ENCODE measurements around the gene FIGNL2.
"Not testable (repeated sequence)": the region's sequence is repeated elsewhere in the genome, so short reads cannot be mapped to it uniquely, and the experiment has no call there.

Gene FIGNL2

DNA sequence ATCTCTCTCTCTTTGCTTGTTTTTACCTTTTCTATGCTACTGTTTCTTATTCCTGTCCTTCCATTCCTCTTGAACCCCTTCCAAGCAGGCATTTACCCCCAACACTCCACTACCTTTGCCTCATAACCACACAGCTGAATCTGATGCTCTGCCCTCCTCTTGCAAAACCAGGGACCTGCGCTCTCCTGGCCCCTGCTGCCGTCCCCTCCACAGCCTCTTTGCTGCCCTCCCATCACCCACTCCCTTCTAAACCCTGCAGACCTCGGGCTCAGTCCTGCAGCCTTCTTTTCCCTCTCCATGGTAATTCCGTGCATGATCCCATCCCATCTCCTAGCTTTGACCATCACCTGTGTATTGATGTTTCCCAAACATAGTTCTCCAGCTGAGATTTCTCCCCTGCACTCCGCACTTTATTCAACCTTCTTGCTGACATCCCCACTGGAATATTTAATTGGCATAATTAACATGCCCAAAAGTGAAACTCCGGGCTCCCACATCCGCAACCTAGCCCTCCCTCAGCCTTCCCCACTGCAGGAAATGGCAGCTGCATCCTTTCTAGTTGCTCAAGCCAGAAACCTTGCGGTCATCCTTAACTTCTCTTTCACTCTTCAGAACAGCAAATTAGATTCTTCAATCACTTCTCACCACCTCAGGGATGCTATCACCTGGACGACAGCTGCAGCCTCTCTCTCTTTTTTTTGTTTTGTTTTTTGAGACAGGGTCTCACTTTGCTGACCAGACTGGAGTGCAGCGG, 16.0 kb downstream of the FIGNL2 start:
- DNase-seq, result no peak

- DNase-seq, result not testable (repeated sequence)
Measured at GRCh38 chr12:51831817-51832216, 16.7 kb downstream of the FIGNL2 start.

- no peak for DNase-seq
Measured at GRCh38 chr12:51829641-51830040, 18.9 kb downstream of the FIGNL2 start.

- DNase-seq, result no peak
Measured at GRCh38 chr12:51829011-51829481, 19.5 kb downstream of the FIGNL2 start.

DNA sequence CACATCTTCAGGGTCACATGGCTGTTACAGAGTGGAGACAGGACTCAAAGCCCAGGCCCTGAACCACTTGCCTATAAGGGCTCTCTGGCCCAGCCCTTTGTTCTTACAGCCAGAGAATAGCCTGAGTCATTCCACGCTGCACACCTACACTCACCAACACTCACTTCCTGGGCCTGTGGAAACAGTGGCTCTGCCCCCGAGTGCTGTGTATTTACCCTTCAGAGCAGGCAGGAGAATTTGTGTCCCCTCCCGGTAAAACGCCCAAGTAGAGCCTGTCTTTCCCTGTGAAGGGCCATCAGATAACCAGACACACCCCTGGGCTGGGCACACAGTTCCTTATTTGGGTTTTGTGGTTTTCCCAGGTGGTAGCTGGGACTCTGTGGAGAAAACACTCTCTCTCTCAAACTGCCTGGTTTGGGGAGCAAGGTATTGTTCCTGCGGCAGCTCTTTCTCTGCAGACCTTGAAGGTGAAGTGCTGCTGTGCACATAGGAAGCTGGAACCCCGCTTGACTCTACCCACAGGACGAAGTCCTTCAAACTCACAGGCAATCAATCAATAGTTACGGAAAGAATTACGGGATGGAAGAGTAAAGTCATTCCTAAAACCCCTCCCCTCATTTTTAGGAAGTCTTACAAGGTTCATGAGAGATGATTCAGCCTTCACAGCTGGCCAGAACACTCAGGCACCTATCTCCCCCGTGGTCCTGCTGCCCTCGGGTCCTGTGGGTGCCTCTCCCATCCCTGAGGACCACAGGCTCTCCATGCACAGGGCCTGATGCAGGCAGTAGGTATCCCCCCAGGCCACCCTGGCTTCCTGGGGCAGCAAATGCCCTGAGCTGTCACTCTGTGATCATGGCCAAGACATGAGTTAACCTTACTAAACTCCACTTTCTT, 20.3 kb downstream of the FIGNL2 start:
- no peak for DNase-seq

- DNase-seq, result no peak
Measured at GRCh38 chr12:51826881-51827280, 21.6 kb downstream of the FIGNL2 start.

GRCh38 chr12:51825216-51825615, 23.3 kb downstream of the FIGNL2 start:
- no peak for DNase-seq

DNA sequence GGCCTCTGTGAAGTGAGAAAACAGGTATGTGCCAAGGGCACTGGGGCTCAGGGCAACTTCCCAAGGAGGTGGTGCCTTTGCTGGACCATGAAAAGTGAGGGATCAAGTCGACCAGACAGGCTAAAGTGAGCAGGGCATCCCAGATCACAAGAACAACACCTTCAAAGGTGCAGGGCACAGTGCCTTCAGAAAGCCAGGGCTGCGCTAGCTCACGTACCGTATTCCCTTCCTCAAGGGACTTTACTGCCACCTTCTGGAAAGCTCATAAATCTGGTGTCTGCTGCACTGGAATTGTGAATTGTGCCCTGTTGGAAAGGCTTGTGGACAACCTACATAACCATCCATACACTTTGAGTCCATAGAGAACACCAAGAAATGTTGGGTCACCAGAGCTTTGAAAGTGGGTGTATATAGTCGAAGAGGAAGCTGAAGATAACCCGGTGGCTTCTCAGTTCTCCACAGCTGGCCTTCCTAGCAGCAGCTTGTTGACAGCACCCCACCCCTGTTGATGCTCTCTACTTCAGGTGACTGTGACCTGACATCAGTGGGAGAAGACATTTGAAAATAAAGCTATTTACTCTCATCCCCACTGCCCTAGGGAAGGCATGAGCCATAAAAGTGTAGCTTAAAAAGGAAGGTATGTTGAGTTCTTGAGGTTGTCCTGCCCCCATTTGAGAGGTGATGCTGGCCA, 24.5 kb downstream of the FIGNL2 start:
- peak; percentile 58 for DNase-seq

GRCh38 chr12:51822956-51823355, 25.6 kb downstream of the FIGNL2 start:
- no peak for DNase-seq

GRCh38 chr12:51822261-51822616, 26.3 kb downstream of the FIGNL2 start:
- no peak for DNase-seq

GRCh38 chr12:51821440-51822260, 26.9 kb downstream of the FIGNL2 start:
- DNase-seq, result no peak

- peak; percentile 77 for DNase-seq
Measured at GRCh38 chr12:51820526-51821439, 27.7 kb downstream of the FIGNL2 start.

DNA sequence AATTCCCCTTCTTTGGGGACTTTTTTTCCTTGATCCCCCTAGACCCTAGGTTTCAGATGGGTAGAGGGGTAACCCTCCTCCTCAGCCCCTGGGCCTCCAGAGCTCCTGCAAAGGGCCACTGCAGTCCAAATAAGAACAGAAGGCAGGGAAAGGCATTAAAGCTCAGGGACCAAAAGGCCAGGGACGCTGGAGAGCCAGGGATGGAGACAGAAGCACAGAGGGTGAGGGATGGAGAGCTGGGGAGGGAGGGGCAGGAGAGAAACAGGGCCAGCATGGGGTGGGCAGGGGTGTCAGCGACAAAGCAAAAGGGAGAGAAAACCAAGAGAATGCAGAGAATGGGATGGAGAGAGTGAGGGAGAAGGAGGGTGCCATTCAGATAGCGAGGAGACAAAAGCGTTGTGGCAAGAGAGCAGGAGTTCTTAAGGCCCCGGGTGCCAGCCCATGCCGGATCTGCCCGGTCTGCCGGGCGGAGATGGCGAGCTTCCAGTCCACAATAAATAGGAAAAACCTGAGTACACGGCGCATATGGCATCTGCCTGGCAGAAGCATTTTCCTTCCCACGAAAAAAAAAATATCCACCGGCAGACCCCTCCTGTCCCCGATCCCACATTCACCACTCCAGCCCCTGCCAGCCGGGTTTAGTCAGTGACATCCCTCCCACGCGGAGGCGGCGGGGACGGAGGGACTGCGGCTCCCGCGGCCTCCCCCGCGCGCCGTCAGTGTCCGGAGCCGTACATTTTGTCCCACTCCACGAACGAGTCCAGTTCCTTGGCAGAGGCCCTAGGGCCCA, 28.6 kb downstream of the FIGNL2 start:
- no peak for DNase-seq

DNA sequence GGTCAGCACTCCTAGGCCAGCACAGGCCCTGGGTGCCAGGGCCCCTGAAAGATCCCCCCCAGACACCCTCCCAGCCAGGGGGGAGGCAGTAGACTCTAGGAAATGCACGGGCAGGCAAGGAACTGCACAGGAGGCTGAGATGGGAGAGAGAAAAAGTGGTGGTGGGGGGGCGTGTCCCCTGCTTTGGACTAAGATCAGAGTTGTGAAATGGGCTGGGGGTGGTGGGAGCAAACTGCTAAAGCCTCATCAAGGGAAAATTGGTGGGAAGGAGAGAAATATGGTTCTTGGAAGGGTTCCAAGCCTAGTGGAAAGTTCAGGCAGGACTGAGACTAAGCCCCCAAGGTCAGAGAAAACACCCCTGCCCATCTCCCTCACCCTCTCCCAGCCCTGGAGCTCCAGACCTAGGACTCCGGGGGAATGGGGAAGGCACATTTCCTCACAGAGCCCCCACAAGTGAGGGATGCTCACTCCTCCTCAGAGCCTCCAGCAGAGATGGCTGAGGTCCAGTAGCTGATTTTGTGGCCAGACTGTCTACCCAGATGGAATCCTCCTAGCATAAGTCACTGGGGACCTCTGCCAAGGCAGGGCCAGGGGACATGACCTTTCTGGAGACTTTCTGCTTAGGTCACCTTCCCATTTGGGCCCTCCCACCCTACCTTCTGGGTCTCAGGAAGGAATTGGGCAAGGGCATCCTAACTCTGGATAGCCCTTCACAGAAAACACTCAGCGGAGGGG, 29.8 kb downstream of the FIGNL2 start:
- no peak for DNase-seq

- DNase-seq, result no peak
Measured at GRCh38 chr12:51818086-51818485, 30.4 kb downstream of the FIGNL2 start.

DNA sequence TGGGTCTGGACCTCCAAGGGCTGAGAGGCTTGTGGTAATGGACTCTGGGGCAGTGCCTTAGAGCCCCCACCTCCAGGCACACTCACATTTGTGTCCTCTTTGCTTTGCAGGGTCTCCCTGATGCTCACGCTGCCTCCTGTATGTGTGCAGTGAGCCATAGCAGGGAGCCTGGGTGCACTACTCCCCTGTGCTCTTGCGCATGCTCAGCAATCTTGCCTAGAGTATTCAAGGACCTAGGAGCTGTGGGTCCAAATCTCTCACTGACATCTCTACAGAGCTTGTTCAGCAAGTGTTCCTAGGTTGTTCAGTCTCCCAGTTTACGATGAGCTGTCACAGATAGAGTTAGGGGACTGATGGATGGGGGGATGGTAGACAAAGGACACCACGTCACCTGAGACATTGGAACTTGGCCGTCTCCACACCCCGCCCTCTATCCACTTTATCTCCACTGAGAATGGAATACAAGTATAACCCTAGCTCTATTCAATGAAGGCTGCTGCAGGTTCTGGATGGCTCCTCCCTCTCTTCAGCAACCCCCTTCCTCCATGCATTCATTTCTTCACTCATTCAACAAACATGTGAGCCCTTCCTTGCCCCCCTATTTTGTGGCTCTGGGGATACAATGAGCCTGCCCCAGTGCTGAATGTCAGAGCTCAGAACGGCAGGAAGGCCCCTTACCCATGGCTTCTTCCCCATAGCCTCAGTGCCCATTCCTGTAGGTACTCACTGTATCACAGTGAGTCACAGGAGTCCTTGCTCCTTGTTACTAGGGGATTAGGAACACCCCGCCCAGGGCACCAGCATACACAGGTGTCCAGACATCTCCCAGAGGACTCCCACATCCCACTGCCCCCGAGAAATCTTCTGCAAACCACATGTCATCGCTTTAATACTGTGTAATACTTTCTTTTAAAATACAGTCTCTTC, 31.2 kb downstream of the FIGNL2 start:
- no peak for DNase-seq

- DNase-seq, result no peak
Measured at GRCh38 chr12:51815571-51815970, 32.9 kb downstream of the FIGNL2 start.

DNA sequence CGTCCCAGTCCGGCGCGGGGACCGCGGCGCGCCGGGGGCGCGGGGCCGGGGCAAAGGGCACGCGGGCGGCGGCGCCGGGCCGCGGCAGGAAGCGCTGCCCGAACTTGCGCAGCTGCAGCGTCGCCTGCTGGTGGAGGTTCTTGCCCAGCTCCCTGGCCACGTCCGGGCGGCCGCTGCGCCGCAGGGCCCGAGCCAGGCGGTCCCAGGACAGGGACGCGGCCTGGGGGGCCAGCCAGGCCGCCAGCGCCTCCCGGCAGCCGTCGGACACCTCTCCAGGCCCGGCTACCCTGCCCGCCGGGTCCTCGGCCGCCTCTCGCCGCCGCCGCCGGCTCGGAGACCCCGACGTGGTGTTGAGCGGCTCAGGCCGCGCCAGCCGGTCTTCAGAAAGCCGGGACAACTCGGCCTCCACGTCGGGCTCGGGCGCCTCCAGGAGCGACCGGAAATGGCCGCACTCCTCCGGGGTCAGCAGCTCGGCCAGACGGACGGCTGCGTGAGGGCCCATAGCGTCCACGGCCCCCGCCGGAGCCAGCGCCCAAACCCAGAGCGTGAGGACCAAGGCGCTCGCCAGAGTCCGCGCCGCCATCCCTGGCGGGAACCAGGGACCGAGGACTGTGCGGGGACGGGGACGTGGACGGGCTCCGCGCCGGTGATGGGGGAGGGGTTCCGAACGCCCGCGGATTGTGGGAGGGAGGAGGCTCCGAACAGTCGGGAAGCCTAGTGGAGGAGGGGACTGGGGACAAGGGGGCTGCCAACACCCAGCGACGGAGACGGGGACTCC, 34.0 kb downstream of the FIGNL2 start:
- DNase-seq, result peak; percentile 70

Data from NCI-H510A (cell line).